Stimulated activated CD8-positive, alpha-beta memory T cell treated with anti-CD3 and anti-CD28 coated beads, Interleukin-4, amount 100 ng/mL, for 4 hours (primary cell): ENCODE results near the gene RNFT2.
"Not testable (repeated sequence)": the region's sequence is repeated elsewhere in the genome, so short reads cannot be mapped to it uniquely, and the experiment has no call there.

Experiments
- DNase-seq, 2 donors: peaks; one replicate each; pipeline ENCODE4 v3.0.0-alpha.2; 2020; ENCODE audit warnings: low read depth in 2 of 2, low spot score in 1 of 2

Gene RNFT2

GRCh38 chr12:116794725-116795124 is 56.6 kb downstream of the RNFT2 start:
- DNase-seq = no peak

- no peak for DNase-seq
Measured at GRCh38 chr12:116797885-116798284, 59.8 kb downstream of the RNFT2 start.

GRCh38 chr12:116798719-116799118 is 60.6 kb downstream of the RNFT2 start:
- no peak for DNase-seq

- DNase-seq = no peak
Measured at GRCh38 chr12:116799955-116800354, 61.8 kb downstream of the RNFT2 start.

- DNase-seq = no peak
Measured at GRCh38 chr12:116800918-116801317, 62.8 kb downstream of the RNFT2 start.

- no peak for DNase-seq
Measured at GRCh38 chr12:116802018-116802417, 63.9 kb downstream of the RNFT2 start.

GRCh38 chr12:116803013-116803736 is 65.1 kb downstream of the RNFT2 start:
- DNase-seq = no peak

- no peak for DNase-seq
Measured at GRCh38 chr12:116804051-116804450, 65.9 kb downstream of the RNFT2 start.

- no peak for DNase-seq
Measured at GRCh38 chr12:116806845-116807440, 68.8 kb downstream of the RNFT2 start.

- DNase-seq = no peak
Measured at GRCh38 chr12:116807546-116807945, 69.4 kb downstream of the RNFT2 start.

GRCh38 chr12:116808113-116809105 is 70.3 kb downstream of the RNFT2 start:
- DNase-seq = no peak

- no peak for DNase-seq
Measured at GRCh38 chr12:116812238-116812637, 74.1 kb downstream of the RNFT2 start.

- no peak for DNase-seq
Measured at GRCh38 chr12:116813271-116814041, 75.3 kb downstream of the RNFT2 start.

- not testable (repeated sequence) for DNase-seq
Measured at GRCh38 chr12:116814766-116815165, 76.7 kb downstream of the RNFT2 start.

GRCh38 chr12:116818341-116818856 is 80.3 kb downstream of the RNFT2 start:
- no peak for DNase-seq

- DNase-seq = peak; percentile 73 to 80
Measured at GRCh38 chr12:116818948-116819832, 81.1 kb downstream of the RNFT2 start.

GRCh38 chr12:116820064-116820656 is 82.0 kb downstream of the RNFT2 start:
- DNase-seq = no peak

GRCh38 chr12:116821291-116821690 is 83.2 kb downstream of the RNFT2 start:
- DNase-seq = no peak

GRCh38 chr12:116827432-116827831 is 89.3 kb downstream of the RNFT2 start:
- no peak for DNase-seq
